HPDE6-E6E7 (cell line): ENCODE measurements around the gene STXBP1.
A peak's percentile ranks its signal among the peaks of the same experiment; 100 is the strongest.

ENCODE experiments used
- DNase-seq: peaks from one replicate; pipeline ENCODE4 v3.0.0; 2011; ENCODE audit warnings: missing footprints; ENCODE audit errors: extremely low spot score

The STXBP1 gene

DNA sequence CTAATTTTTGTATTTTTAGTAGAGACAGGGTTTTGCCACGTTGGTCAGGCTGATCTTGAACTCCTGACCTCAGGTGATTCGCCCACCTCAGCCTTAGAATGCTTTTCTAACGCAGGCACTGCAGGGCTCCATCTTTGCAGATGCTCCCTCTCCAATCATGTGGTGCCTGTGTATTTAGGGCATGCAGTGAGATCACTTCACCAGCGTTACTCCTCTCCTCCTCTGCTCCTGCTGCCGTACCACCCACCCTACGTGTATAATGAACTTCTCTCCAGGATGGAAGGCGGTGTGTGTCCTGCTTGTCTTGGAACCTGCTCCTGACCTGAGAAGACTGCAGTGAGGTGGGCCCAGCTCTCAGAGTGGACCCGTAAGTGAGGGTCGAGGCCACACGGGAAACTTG, 81.1 kb downstream of the STXBP1 start:
- DNase-seq = no peak

DNA sequence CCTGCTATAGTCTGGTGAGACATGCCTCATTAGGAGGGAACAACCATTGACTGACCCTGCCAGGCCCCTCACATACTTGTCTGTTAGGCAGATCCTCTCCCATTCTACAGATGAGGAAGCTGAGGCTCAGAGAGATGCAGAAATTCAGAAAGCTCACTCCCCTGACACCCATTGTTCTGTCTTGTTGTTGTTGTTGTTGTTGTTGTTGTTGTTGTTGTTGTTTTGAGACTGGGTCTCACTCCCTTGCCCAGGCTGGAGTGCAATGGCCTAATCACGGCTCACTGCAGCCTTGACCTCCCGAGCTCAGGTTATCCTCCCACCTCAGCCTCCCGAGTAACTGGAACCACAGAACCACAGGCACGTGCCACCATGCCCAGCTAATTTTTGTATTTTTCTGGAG, 81.6 kb downstream of the STXBP1 start:
- no peak for DNase-seq

DNA sequence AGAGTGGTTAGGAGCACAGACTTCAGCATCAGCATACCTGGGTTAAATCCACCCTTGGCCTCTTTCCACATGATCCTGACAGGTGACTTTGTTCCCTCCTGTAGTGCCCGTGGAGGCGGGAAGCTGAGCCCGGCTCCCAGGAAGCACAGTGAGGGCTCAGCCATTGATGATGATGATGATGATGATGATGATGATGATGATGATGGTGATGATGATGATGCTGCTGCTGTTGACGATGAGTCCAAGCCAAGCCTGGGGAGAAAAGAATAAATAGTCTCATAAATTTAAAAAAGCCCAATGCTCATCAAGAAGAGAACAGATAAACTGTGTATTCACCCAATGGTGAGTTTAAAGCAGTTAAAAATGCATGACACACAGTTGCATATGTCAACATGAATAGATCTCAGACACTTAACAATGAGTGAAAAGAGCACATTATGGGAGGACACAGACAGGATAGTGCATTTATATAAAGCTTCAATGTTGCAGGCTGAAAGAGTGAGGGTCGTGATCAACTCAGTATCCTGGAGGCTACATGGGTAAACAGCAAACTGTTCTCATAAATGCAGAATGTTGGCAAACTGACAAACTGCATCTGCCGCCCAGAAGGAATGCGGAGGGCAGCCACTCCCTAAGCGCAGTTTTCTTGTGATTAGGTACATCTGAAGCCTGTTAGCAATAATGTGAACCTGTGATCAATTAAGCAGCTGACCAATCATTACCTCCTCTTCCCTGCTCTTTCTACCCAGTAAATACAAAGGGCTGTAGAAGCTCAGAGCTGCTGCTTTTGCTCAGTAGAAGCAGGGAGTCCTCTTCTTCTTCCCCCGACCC, 83.0 kb downstream of the STXBP1 start:
- DNase-seq = no peak

DNA sequence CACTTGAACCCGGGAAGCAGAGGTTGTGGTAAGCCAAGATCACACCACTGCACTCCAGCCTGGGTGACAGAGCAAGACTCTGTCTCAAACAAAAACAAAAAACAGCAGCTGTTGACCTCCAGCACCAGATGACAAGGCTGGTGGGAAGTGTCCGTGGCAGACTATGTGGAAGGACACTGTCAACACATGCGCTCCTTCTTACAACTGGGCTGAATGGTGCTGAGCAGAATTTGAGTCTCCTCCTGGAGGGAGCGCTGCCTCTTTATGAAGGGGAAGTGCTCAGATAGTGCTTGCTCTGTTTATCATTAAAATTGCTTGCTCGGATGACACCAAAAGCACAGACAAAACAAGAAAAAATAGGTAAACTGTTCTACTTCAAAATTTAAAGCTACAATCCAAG, 85.5 kb downstream of the STXBP1 start:
- no peak for DNase-seq

DNA sequence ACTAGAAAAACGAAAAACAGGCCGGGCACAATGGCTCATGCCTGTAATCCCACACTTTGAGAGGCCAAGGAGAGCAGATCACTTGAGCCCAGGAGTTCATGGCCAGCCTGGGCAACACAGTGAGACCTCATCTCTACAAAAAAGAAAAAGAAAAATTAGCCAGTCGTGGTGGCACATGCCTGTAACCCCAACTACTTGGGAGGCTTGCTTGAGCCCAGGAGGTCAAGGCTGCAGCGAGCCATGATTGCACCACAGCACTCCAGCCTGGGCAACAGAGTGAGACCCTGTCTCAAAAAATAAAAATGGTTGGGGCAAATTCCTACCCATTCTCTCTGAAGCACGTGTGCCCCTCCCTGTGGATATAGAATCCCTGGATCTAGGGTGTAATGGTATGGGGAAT, 86.3 kb downstream of the STXBP1 start:
- no peak for DNase-seq

DNA sequence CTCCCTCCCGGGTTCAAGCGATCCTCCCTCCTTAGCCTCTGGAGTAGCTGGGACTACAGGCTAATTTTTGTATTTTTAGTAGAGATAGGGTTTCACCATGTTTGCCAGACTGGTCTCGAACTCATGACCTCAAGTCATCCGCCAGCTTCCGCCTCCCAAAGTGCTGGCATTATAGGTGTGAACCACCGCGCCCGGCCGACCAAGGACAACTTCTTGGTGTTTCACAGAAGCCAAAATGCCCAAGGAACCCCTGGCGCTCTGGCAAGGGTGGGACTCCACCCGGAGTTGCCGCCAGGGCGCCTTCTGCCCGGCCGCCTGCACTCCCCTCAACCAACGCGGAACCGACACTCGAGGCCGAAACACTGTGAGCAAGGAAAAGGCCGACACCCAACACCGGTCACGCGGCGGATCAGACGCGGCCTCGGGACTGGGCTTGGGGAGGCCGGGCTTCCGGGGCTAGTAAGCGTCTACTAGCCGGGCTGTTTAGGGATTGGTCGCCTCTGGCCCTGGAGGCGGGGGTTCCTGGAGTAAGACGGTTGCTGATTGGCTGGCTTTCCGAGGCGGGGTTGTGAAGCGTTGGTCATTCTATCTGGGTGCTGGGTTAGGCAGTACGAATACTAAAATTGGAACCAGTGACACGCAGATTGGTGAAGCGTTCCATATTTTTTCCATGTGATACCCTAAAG, 87.1 kb downstream of the STXBP1 start:
- peak; percentile 98 for DNase-seq

DNA sequence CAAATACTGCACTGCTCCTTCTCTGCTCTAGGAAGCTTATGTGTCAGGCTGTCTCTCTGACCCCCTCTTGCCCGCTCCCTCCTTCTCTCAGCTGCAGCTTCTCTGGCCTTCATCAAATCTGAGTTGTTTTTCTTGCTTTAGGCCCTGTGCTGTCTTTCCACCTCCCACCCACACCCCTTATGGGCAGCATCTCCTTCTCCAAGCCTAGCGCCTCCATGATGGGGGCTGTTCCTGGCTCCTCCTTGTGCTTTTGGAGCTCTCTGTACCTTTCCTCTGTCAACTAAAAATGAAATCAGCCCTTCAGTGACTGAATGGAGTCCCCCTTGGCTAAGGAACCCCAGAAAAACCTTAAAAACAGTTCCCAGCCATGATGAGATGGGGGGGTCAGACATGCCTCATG, 88.1 kb downstream of the STXBP1 start:
- DNase-seq = no peak

DNA sequence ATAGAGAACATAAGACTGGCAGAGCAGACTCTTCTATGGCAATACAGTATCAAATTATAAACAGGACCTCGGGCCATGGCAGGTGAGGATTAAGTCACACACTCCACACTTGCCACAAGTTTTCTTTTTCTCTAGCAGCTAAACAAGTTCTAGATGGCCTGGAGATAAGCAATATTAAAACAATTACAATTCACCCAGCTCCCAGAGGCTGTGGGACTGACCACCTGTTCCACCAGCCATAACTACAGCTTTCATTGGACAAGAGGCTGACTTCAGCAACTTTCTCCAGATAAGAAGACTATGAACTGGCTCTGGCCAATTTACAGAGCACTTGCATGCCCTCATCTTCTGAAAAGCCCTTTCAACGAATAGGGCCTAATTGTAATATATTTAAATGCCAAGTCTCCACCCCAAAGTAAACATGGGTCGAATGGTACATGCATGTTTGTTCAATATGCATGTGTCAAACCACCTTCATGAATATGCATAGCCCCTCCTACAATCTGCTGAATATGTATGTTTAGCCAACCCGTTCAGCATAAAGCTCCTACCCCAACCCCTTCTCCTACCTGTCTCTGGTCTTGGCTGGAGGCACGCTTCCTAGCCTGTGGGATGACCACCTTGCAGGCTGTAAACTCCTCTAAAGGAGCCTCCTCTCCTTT, 88.6 kb downstream of the STXBP1 start:
- DNase-seq = no peak

DNA sequence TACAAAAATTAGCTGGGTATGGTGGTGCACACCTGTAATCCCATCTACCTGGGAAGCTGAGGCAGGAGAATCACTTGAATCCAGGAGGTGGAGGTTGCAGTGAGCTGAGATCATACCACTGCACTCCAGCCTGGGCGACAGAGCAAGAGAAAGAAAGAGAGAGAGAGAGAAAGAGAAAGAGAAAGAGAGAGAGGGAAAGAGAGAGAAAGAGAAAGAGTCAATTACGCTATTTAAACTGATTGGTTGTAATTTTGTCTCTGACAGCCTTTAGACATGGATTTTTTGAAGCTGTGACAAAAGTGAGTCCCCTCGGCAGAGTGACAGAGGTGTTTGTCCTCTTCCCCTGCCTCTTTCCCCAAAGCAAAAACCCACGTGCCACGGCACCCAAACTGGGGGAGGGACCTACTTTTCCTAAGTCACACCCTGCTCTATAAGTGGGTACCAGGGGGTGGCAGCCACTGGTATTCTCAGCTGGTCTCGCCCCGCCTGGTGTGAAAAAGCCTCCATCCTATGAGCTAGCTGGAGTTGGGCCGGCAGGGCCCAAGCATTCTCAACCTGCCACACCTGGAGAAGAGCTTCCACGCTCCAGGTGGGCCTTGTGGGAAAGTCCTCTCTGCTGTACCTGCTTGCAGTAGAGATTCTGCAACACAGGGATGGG, 91.3 kb downstream of the STXBP1 start:
- DNase-seq = no peak

DNA sequence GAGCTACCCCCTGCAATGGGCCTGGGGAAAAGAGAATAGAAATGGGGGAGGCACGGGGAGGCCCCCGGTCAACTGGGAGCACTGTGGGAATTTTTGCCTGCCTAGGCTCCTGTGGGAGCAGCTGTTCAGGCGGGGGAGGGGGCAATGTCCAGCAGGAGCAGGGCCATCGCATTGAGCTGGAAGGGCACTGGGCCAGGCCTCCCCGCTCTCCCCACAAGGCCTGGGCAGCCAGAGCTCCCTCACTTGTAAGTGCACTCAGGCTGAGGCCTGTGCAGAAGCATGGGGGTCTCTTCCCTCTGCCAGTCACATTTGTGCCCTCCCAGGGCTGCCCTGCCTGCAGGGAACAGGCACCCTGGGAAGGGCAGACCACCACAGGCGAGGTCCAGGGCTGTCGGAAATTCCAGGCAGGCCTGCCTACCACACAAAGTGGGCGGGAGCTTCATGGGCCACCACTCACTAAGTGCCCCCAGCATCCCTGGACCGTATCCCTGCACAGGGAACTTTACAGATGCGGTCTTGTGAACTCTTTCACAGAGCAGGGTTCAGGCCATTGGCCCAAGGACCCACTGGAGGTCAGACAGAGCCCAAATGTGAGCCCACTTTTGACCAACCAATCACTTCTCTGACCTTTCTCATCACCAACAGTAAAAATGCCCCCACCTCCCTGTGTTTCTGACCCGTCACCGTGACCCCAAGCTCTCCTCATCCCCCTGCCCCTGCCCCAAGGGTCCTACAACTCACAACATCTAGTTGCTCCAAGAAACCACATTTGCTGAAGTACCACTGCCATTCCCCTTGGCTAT, 93.7 kb downstream of the STXBP1 start:
- no peak for DNase-seq

DNA sequence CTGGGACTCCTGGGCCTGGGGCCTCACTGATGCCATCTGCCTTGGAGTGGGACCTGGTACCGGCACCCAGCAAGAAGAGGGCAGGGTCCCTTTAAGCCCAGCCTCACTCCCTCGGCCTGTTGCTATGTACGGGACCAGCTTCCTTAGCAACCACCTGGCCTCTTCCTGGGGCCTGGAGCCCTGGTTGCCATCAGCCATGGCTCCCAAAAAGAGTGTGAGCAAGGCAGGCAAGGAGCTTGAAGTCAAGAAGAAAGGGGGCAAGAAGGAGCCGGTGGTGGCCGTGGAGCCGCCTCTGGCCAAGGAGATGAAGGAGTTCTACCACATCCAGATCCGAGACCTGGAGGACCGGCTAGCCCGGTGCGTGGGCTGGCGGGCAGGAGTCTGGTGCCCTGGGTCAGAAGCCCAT, 94.8 kb downstream of the STXBP1 start, which contains the start of gene CFAP157:
TSS of gene CFAP157 (plus strand) at position 153 of the 406 bp plus-strand sequence. CDS start at position 197, 44 bp downstream.
- DNase-seq = no peak

DNA sequence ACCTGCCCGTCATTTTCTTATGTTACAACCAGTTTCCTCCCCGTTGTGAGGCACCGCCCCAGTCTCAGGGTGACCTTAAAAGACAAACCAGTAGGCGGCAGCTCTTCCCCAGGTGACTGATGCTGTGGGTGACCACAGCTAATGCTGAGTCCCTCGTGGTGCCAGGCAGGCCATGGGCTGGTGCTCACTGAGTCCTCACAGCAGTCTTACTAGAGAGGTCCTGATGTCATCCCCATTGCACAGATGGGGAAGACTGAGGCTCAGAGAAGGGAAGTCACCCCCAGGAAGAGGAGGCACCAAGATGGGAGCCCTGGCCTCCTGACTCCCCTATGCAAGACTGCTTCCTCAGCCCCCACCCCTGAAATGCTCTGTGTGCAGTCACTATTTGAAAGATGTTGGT, 95.7 kb downstream of the STXBP1 start:
- DNase-seq = no peak

DNA sequence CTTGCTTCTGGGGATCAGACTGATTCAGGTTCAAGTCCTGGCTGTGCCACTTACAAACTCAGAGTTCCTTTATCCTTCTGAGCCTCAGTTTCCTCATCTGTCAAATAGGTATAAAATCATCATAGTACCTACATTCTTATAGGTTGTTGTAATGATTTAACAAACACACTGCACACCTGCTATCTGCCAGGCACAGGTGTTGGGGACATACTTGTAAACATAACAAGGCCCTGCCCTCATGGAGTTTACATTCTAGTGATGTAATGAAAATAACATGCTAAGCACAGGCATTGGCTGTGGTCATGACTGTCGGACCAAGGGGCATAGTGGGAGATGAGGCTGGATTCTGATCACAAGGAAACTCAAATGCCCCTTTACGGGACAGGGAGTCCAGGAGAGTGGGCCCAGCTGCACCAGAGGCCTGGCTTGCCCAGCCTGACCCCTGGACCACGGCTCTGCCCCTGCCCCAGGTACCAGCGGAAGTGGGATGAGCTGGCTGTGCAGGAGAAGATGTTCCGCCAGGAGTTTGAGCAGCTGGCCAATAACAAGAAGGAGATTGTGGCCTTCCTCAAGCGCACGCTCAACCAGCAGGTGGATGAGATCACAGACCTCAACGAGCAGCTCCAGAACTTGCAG, 97.0 kb downstream of the STXBP1 start:
- no peak for DNase-seq

DNA sequence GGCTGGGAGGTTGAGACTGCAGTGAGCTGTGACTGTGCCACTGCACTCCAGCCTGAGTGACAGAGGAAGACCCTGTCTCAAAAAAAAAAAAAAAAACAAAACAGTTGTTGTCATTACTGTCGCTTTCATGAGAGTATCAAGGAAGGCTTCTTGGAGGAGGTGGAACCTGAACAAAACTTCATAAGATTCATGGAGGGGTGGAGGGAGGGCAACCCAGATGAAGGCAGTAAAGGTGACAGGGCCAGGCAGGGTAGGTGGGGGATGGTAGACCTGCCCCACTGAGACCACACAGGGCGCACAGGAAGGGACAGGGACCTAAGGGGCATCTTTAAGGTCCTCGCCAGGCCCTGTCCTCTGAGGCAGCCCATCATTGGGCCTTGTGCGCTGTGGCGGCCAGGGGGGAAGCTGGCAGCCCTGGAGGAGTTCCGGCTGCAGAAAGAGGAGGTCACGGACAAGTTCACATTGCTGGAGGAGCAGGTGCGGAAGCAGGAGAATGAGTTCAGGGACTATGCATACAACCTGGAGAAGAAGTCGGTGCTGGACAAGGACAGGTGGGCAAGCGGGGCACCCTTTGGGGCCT, 98.2 kb downstream of the STXBP1 start:
- DNase-seq = no peak

DNA sequence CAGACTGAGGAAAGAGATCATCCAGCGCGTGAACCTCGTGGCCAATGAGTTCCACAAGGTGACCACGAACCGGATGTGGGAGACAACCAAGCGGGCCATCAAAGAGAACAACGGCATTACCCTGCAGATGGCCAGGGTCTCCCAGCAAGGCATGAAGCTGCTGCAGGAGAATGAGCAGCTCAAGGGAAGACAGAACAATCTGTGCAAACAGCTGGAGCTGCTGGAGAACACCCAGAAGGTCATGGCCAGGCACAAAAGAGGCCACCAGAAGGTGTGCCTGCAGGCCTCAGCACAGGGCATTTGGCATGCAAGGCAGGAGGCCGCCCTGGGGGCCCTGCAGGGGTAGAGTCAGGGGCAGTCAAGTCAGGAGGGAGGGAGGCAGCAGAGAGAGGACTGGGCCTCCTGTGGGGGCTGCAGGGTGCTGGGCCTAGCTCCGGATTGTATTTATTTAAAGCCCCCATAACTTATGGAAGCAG, 99.2 kb downstream of the STXBP1 start:
- no peak for DNase-seq

DNA sequence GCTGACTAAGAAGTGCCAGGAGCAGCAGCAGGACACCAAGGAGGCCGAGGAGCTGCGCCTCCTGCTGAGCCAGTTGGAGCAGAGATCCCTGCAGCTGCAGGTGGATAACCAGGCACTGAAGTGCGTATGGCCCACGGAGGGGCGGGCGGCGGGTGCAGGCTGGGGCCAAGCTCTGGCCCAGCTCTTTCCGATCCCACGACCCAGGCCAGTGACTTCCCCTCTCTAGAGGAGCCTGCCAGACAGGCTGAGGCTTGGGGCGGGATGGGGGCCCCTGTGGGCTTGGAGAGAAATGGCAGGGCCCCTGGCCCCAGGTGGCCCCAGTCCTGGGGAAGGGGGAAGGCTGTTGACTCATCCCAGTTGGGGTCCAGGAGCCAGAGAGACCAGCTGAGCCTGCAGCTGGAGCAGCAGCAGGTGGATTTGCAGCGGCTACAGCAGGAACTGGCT, 99.8 kb downstream of the STXBP1 start:
- no peak for DNase-seq

DNA sequence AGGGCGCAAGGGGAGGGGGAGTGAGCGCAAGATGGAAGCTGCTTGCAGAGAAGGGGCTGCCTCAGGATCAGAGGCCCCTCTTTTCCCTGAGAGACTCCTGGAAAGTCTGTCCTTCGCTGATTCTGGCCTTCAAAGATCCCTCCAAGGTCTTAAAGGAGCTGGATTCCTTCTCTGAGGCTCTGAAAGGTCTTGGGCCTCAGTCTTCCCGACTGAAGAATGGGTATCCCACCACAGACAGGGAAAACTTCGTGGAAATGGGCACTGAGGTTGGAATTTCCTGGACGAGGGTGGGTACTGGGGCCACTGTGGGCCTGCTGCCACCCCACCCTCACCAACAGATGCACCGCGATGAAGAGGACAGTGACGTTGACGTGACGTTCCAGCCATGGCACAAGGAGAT, 100.3 kb downstream of the STXBP1 start:
- no peak for DNase-seq

DNA sequence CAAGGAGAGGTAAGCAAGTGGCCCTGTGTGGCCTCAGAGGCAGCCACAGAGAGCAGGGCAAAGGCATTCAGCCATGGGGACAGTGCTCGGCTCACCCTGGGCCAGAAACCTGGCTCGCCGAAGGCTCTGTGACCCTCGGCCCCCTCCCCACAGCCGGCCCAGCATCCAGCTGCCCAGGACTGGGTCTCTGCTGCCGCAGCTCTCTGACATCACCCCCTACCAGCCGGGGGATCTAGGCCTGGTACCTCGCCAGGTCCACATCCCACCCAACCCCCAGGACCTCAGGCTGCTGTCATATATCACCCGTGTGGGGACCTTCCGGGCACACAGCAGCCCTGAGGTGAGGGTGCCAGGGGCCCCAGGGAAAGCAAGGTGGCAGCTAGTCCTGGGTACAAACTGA, 100.8 kb downstream of the STXBP1 start:
- DNase-seq = no peak

DNA sequence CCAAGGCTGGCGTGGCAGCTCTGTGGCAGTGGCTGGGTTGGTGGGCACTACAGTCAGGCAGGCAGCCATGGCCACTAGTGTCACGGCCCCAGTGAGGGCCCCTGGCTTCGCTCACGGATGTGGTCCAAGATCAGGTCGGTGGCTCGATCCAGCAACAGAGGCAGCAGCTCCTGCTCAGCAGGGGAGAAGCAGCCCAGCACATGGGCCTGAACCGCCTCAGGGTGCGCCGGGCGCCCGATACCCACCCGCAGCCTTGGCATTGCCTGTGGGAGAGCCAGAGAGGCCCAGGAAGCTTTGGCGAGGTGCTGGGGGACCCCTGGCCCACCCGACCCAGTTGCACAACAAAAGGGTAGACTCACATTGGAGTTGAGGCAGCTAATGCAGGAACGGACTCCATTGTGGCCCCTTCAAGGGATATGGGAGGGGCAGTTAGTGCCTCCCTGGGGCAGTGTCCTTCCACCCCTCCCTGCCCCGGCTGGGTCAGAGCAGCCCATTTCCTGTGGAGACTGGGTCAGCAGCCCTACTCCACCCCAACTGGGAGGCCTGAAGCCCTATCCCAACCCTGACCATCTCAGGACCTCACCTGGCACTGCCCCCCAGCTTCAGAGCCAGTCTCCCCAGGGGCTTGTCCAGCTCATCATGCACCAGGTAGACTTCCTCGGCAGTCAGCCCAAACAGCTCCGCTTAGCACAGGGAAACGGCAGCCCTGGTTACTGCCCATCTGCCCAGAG, 102.1 kb downstream of the STXBP1 start:
- DNase-seq = no peak
